OCI-LY3 (cell line): ENCODE measurements around the gene DENND11.

Experiments
- EZH2phosphoT487 ChIP-seq: fragments of 200-600 bp; shearing (Covaris generic); IDR thresholded peaks from 2 replicates; pipeline ENCODE4 v1.6.1; 2018; ENCODE audit warnings: antibody characterized with exemption, mixed run types, low read depth
- TF ChIP-seq, protein P1 (sequence below): fragments of 200-600, 300-600 bp; sonication (generic); IDR thresholded peaks from 2 replicates; pipeline ENCODE4 v1.5.1; 2014; ENCODE audit warnings: antibody characterized with exemption, low read length, low read depth

DNA sequence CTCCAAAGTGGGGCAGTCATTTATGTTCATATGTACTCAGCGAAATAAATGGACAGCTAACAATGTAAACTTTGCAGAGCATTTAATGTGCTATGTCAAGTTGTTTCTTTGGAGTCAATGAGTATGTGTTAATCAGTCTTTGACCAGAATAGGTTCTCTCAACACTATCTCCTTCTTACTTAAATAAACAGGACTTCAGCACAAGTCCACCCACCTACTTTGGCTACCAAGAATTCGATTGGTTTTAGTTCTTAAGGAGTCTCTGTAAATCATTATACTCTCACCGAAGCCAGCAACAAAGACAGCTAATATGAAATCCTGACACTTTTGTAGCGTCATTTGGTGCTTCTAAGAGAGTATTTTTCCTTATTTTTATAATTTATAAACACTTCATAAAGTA is 13.1 kb upstream of the DENND11 start:
- TF ChIP-seq, protein P1, sequence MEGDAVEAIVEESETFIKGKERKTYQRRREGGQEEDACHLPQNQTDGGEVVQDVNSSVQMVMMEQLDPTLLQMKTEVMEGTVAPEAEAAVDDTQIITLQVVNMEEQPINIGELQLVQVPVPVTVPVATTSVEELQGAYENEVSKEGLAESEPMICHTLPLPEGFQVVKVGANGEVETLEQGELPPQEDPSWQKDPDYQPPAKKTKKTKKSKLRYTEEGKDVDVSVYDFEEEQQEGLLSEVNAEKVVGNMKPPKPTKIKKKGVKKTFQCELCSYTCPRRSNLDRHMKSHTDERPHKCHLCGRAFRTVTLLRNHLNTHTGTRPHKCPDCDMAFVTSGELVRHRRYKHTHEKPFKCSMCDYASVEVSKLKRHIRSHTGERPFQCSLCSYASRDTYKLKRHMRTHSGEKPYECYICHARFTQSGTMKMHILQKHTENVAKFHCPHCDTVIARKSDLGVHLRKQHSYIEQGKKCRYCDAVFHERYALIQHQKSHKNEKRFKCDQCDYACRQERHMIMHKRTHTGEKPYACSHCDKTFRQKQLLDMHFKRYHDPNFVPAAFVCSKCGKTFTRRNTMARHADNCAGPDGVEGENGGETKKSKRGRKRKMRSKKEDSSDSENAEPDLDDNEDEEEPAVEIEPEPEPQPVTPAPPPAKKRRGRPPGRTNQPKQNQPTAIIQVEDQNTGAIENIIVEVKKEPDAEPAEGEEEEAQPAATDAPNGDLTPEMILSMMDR: no peak
- no peak for TF ChIP-seq EZH2phosphoT487
